Activated T-cell treated with anti-CD3 and anti-CD28 coated beads, Interleukin-2, amount 50 U/mL, for 72 hours (primary cell): ENCODE measurements around the gene BRD3OS. TPM values are rescaled to one million over a fixed set of nuclear protein-coding genes. Genes with fewer than 3 reads are reported as not detected.
A peak's percentile ranks its signal among the peaks of the same experiment; 100 is the strongest.

Source experiments
- ATAC-seq, 2 donors: fragments of 150-1000 bp; cut with Tn5 transposase; replicated peaks in 1 of 2; 2 replicates each; pipeline ENCODE4 v1.10.0; 2021; ENCODE audit warnings: moderate library complexity in 2 of 2, mild to moderate bottlenecking in 1 of 2
- DNase-seq, 2 donors: peaks; one replicate each; pipeline ENCODE4 v3.0.0; 2021 to 2022; ENCODE audit warnings: mixed read lengths in 1 of 2
- H3K27ac Mint-ChIP-seq: one replicate; pipeline ENCODE4 v1.8.0; 2022; ENCODE audit warnings: mild to moderate bottlenecking, moderate library complexity, mixed read lengths
- H3K27me3 Mint-ChIP-seq: one replicate; pipeline ENCODE4 v1.8.0; 2022; ENCODE audit warnings: low read depth, mixed read lengths
- H3K36me3 Mint-ChIP-seq, 2 donors: one replicate each; pipeline ENCODE4 v1.8.0; 2022; ENCODE audit warnings: mixed read lengths in 2 of 2, mild to moderate bottlenecking in 1 of 2; ENCODE audit not compliant: insufficient read depth in 2 of 2
- H3K4me1 Mint-ChIP-seq: one replicate; pipeline ENCODE4 v1.8.0; 2022; ENCODE audit warnings: low read depth, mixed read lengths
- H3K4me3 Mint-ChIP-seq, 2 donors: one replicate each; pipeline ENCODE4 v1.8.0; 2022; ENCODE audit warnings: mild to moderate bottlenecking in 2 of 2, mixed read lengths in 2 of 2, moderate library complexity in 2 of 2
- H3K9me3 Mint-ChIP-seq, 2 donors: one replicate each; pipeline ENCODE4 v1.8.0; 2022; ENCODE audit warnings: mixed read lengths in 2 of 2
- total RNA-seq, 2 donors: library from RNA; stranded (reverse); gene quantifications; one replicate each; pipeline ENCODE4 v1.2.3, GENCODE V29; 2022

BRD3OS gene
- total RNA-seq, 2 donors from 2014 or later, result 6.3 to 10.3 TPM

GRCh38 chr9:134004881-134005280 lies 20.4 kb upstream of the BRD3OS start:
- H3K4me3 Mint-ChIP-seq, result no peak overlapping the region

GRCh38 chr9:134005381-134005780 lies 19.9 kb upstream of the BRD3OS start:
- Mint-ChIP-seq H3K4me3 (no peak overlapping the region), H3K27me3 (no peaks in the 10 kb centered on the region), H3K9me3 (no peaks in the 10 kb centered on the region), H3K36me3 (no peaks in the 10 kb centered on the region), H3K4me1 (no peaks in the 10 kb centered on the region), H3K27ac (no peak overlapping the region)
- DNase-seq, result no peak
- no peak for ATAC-seq

More at GRCh38 chr9:134004881-134005280, 20.4 kb upstream of the BRD3OS start:
- no peak for ATAC-seq
- Mint-ChIP-seq H3K9me3 (no peaks in the 10 kb centered on the region), H3K36me3 (no peaks in the 10 kb centered on the region), H3K27me3 (no peaks in the 10 kb centered on the region), H3K4me1 (no peaks in the 10 kb centered on the region), H3K27ac (no peak overlapping the region)
- DNase-seq, result no peak

GRCh38 chr9:134007150-134007549 lies 18.1 kb upstream of the BRD3OS start:
- ATAC-seq, result no peak
- H3K4me3 Mint-ChIP-seq, result no peak overlapping the region
- no peaks in the 10 kb centered on the region for H3K4me1 Mint-ChIP-seq
- H3K36me3 Mint-ChIP-seq, result peaks cover 0 to 6% of the 10 kb centered on the region in 2 donors
- no peaks in the 10 kb centered on the region for H3K27me3 Mint-ChIP-seq
- no peak for DNase-seq
- H3K27ac Mint-ChIP-seq, result no peak overlapping the region
- no peaks in the 10 kb centered on the region for H3K9me3 Mint-ChIP-seq

DNA sequence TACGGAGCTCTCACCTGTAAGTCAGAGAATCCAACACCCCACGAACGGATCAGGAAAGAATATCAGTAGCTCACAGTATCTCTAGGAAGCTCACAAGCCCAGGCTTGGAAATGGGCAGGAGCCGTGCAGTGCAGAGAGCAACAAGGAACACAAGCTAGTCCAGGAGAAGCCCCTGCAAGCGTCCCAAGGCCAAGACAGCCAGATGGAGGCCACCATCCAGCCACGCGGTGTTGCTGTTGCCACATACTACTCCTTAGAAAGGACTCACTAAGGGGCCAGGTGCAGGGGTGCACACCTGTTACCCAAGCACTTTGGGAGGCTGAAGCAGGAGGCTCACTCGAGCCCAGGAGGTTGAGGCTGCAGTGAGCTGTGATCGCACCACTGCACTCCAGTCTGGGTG lies 17.7 kb upstream of the BRD3OS start:
- H3K27me3 Mint-ChIP-seq, result no peaks in the 10 kb centered on the region
- DNase-seq (no peak), ATAC-seq (no peak)
- no peak overlapping the region for H3K4me3 Mint-ChIP-seq
- H3K4me1 Mint-ChIP-seq, result no peaks in the 10 kb centered on the region
- no peak overlapping the region for H3K27ac Mint-ChIP-seq
- H3K9me3 Mint-ChIP-seq, result no peaks in the 10 kb centered on the region
- peaks cover 0 to 6% of the 10 kb centered on the region in 2 donors for H3K36me3 Mint-ChIP-seq

DNA sequence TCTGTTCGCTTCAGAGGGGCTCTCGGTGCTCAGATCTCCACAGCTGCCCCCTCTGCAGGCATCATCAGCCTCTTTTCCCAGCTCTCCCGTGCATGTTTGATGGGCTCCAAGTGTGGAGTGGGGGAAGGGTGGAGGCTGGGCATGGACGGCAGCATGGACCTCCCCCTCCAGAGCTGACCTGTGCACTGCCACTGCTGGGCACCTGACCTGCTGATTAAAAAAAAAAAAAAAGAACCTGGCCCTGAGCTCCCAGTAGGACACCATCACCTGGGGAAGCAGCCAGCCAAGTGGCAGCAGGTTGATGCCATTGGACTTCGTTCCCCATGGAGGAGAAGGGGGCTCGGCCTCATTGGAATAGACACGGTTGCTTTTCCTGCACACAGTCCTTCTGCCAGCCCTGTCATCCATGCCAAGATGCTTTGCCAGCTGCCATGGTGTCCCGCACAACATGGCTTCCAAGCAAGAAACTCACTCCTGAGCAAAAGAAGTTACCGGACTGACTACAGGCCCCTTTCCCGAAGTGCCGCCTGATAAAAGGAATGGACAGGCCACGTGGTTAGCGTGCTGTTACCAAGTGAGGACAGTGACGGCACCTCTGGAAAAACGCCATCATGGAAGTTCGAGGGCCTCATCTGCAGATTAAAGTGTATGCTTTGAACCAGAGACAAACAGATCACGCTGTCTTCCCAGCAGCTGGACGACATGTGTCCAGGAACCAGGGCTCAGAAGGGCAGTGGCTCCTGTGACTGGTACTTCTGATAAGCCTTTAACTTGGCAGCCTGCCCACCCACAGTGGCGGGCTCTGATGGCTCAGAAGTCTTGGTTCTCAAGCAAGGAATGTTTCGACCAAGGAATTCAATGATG lies 14.7 kb upstream of the BRD3OS start:
- Mint-ChIP-seq H3K9me3 (no peaks in the 10 kb centered on the region), H3K27ac (no peak overlapping the region), H3K4me3 (no peak overlapping the region), H3K4me1 (no peaks in the 10 kb centered on the region), H3K36me3 (peaks cover 3 to 15% of the 10 kb centered on the region in 2 donors), H3K27me3 (no peaks in the 10 kb centered on the region)
- ATAC-seq (no peak), DNase-seq (no peak)

GRCh38 chr9:134011401-134011800 lies 13.9 kb upstream of the BRD3OS start:
- DNase-seq (no peak), ATAC-seq (no peak)
- peaks cover 3 to 15% of the 10 kb centered on the region in 2 donors for H3K36me3 Mint-ChIP-seq
- H3K9me3 Mint-ChIP-seq, result no peaks in the 10 kb centered on the region
- no peaks in the 10 kb centered on the region for H3K27me3 Mint-ChIP-seq
- no peak overlapping the region for H3K4me3 Mint-ChIP-seq
- H3K4me1 Mint-ChIP-seq, result no peaks in the 10 kb centered on the region
- H3K27ac Mint-ChIP-seq, result no peak overlapping the region

GRCh38 chr9:134014946-134015345 lies 10.3 kb upstream of the BRD3OS start:
- H3K36me3 Mint-ChIP-seq, result peaks cover 3 to 15% of the 10 kb centered on the region in 2 donors
- DNase-seq, result no peak
- H3K4me3 Mint-ChIP-seq, result no peak overlapping the region
- no peaks in the 10 kb centered on the region for H3K9me3 Mint-ChIP-seq
- no peak overlapping the region for H3K27ac Mint-ChIP-seq
- ATAC-seq, result no peak
- H3K4me1 Mint-ChIP-seq, result no peaks in the 10 kb centered on the region
- H3K27me3 Mint-ChIP-seq, result no peaks in the 10 kb centered on the region

DNA sequence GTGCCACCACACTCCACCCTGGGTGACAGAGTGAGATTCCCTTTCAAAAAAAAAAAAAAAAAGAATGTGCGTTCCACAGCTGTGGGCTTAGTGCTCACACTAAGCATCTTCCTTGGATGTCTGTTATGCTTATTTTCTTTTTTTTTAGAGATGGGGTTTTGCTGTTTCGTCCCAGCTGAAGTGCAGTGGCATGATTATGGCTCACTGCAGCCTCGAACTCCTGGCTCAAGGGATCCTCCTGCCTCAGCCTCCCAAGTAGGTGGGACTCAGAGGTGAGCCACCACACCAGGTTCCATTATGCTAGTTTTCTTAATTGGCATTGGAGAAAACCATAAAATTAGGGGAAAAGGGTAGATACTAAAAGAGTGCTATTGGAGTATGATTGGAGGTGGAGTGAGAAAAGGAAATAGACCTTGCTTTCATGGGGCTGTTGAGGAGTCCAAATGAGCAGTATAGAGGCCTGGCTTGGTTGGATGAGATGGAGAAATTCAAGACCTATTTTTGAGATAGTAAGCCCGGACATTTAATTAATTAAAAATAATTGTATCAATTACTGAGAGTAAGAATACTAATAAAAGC lies 978 bp upstream of the BRD3OS start:
- Mint-ChIP-seq H3K4me3 (peak overlapping the region; percentile 85 to 87), H3K36me3 (peaks cover 0 to 2% of the 10 kb centered on the region in 2 donors), H3K9me3 (no peaks in the 10 kb centered on the region)

DNA sequence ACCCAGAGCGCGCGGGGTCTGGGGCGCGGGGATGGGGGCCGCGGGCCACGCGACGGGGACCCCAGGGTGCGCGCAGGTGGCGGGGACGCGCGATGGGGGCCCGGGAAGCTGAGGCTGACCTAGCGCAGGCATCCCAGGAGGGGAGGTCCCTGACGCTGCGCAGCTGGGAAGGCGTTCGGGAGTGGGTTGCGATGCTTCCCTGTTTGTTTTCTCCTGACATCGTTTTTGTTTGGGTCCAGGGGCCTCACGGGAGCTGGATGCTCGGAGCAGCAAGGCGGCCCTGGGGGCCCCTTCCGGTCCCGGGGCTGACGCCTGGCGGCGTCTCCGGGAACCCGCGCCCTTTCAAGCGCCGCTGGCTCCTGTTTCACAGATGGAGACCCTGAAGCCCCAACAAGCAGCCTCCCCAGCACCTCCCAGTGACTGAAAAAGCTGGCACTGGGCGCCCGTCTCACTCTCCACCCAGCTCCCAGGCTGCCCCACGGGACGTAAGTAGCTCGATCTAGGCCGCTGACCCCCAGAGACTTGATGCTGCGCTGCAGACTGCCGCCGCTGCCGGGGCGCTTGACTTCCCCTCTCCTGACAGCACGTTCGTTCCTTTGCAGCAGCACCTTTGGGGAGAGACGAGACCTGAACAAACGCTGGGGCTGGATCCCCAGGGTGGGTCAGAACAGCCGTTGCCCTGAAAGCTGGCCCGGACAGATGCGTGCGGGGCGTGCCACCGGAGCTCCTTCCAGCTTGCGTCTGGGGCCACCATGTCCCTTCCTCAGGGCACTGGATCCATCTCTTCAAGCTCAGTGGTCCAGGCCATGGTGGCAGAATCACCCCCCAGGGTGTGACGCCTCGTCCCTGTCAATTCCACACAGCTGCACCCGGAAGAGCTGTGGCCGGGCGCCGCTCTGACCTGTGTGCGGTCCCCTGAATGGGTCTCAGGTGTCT lies 593 bp downstream of the BRD3OS start:
- DNase-seq (peak; percentile 64 to 66), ATAC-seq (peak; percentile 47 to 51)
- H3K4me1 Mint-ChIP-seq, result peaks cover 8% of the 10 kb centered on the region
- peaks cover 0 to 5% of the 10 kb centered on the region in 2 donors for H3K36me3 Mint-ChIP-seq
- H3K27ac Mint-ChIP-seq, result no peak overlapping the region
- H3K4me3 Mint-ChIP-seq, result peak overlapping the region; percentile 85 to 87
- H3K27me3 Mint-ChIP-seq, result no peaks in the 10 kb centered on the region
- no peaks in the 10 kb centered on the region for H3K9me3 Mint-ChIP-seq

More for the DNA sequence above, 978 bp upstream of the BRD3OS start:
- peak overlapping the region; percentile 73 for H3K27ac Mint-ChIP-seq
- DNase-seq (no peak), ATAC-seq (no peak)
- H3K27me3 Mint-ChIP-seq, result no peaks in the 10 kb centered on the region
- peaks cover 8% of the 10 kb centered on the region for H3K4me1 Mint-ChIP-seq

- H3K27me3 Mint-ChIP-seq, result no peaks in the 10 kb centered on the region
- no peak for ATAC-seq
- no peak overlapping the region for H3K27ac Mint-ChIP-seq
- H3K9me3 Mint-ChIP-seq, result no peaks in the 10 kb centered on the region
- H3K4me1 Mint-ChIP-seq, result peaks cover 8% of the 10 kb centered on the region
- peak overlapping the region; percentile 85 to 87 for H3K4me3 Mint-ChIP-seq
- no peak for DNase-seq
- H3K36me3 Mint-ChIP-seq, result peaks cover 0 to 5% of the 10 kb centered on the region in 2 donors
Observed at GRCh38 chr9:134026581-134026980, 1.3 kb downstream of the BRD3OS start.

GRCh38 chr9:134026981-134027380 lies 1.7 kb downstream of the BRD3OS start:
- no peak for DNase-seq
- H3K36me3 Mint-ChIP-seq, result peaks cover 0 to 5% of the 10 kb centered on the region in 2 donors
- H3K27ac Mint-ChIP-seq, result no peak overlapping the region
- H3K4me1 Mint-ChIP-seq, result peaks cover 8% of the 10 kb centered on the region
- no peaks in the 10 kb centered on the region for H3K27me3 Mint-ChIP-seq
- ATAC-seq, result no peak
- peak overlapping the region; percentile 27 to 85 for H3K4me3 Mint-ChIP-seq
- no peaks in the 10 kb centered on the region for H3K9me3 Mint-ChIP-seq

GRCh38 chr9:134027561-134027960 lies 2.3 kb downstream of the BRD3OS start:
- DNase-seq, result no peak
- peak overlapping the region in 1 of 2 donors; percentile 85 for H3K4me3 Mint-ChIP-seq
- no peaks in the 10 kb centered on the region for H3K27me3 Mint-ChIP-seq
- ATAC-seq, result no peak
- no peak overlapping the region for H3K27ac Mint-ChIP-seq
- H3K36me3 Mint-ChIP-seq, result peaks cover 0 to 5% of the 10 kb centered on the region in 2 donors
- H3K4me1 Mint-ChIP-seq, result peaks cover 8% of the 10 kb centered on the region
- H3K9me3 Mint-ChIP-seq, result no peaks in the 10 kb centered on the region

DNA sequence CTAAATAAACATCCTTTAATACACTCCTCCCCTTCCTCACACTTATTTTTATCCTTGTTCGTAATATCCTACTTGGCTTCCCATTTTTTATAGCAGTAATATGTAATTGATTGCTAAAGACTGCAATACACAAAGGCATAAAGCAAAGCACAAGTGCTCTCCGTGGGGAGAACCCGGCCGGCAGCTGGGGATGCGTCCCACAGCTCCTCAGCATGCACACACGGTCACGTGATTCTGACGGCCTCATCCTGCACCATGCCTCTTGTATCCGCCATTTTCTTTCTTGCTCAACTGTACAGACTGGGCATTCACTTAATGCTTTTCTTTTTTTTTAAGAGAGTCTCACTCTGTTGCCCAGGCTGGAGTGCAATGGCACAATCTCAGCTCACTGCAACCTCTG lies 2.8 kb downstream of the BRD3OS start:
- Mint-ChIP-seq H3K27ac (no peak overlapping the region), H3K4me3 (peak overlapping the region in 1 of 2 donors; percentile 45), H3K4me1 (peaks cover 8% of the 10 kb centered on the region), H3K9me3 (no peaks in the 10 kb centered on the region), H3K27me3 (no peaks in the 10 kb centered on the region), H3K36me3 (peaks cover 0 to 8% of the 10 kb centered on the region in 2 donors)
- DNase-seq (no peak), ATAC-seq (no peak)
